Left lung (tissue), 10 donors: ENCODE results near the gene PRLR. TPM values are rescaled to one million over a fixed set of nuclear protein-coding genes. Genes with fewer than 3 reads are reported as not detected.

Experiments
- ATAC-seq: fragments of 200-7000 bp; cut with Tn5 transposase; one replicate; pipeline ENCODE4 v1.9.1; 2020; ENCODE audit warnings: moderate library complexity
- DNase-seq, 4 donors: peaks; one replicate each; pipeline ENCODE4 v3.0.0-alpha.2; 2013 to 2020
- H3K27ac ChIP-seq, 2 donors: fragments of 200-600 bp; sonication (generic) in 1 of 2; one replicate each; pipeline versions ENCODE4 v1.5.0 to v1.8.0; 2020 to 2021
- H3K27me3 ChIP-seq, 2 donors: fragments of 200-600 bp; sonication (generic) in 1 of 2; one replicate each; pipeline versions ENCODE4 v1.5.0 to v1.8.0; 2020 to 2021
- H3K36me3 ChIP-seq, 2 donors: fragments of 200-600 bp; sonication (generic) in 1 of 2; one replicate each; pipeline versions ENCODE4 v1.5.0 to v1.8.0; 2020 to 2021
- H3K4me1 ChIP-seq, 2 donors: fragments of 200-600 bp; one replicate each; pipeline ENCODE4 v1.8.0; 2021
- H3K4me3 ChIP-seq, 2 donors: fragments of 200-600 bp; sonication (generic) in 1 of 2; one replicate each; pipeline versions ENCODE4 v1.5.0 to v1.8.0; 2020 to 2021; ENCODE audit warnings: mild to moderate bottlenecking in 1 of 2
- H3K9me3 ChIP-seq, 2 donors: fragments of 200-600 bp; sonication (generic) in 1 of 2; one replicate each; pipeline versions ENCODE4 v1.5.0 to v1.8.0; 2020 to 2021
- intact Hi-C, 2 donors: fragments of 100-400 bp; cut with DNase I; formaldehyde crosslinking; loops; one replicate each; pipeline versions ENCODE4 v1.11.2 to v1.14.2; 2022
- polyA plus RNA-seq, 6 donors: library from polyadenylated mRNA; unstranded; fragments of 120-200 nt; gene quantifications; one replicate each; pipeline ENCODE4 v1.2.1, GENCODE V29; 2013; ENCODE audit not compliant: insufficient read length in 6 of 6
- total RNA-seq, 2 donors: library from RNA; stranded (reverse); fragmentation: NEBNext Ultra II Directional; extraction: Animal tissue kit (Norgen Biotek cat#: 25700); gene quantifications; one replicate each; pipeline ENCODE4 v1.2.1, GENCODE V29; 2021
- TF ChIP-seq, protein P1 (sequence below), 2 donors: fragments of 200-600 bp; sonication (generic) in 1 of 2; IDR thresholded peaks; one replicate each; pipeline versions ENCODE4 v1.5.0 to v1.8.0; 2021; ENCODE audit warnings: antibody characterized with exemption in 2 of 2
- donor health status: DM: no; HTN: yes; CAD: no.
- donor health status: DM: no; HTN: no; CAD: no.

The PRLR gene
- total and polyA plus RNA-seq, 8 donors: 0.84 to 4.1 (median 2.5) TPM

DNA sequence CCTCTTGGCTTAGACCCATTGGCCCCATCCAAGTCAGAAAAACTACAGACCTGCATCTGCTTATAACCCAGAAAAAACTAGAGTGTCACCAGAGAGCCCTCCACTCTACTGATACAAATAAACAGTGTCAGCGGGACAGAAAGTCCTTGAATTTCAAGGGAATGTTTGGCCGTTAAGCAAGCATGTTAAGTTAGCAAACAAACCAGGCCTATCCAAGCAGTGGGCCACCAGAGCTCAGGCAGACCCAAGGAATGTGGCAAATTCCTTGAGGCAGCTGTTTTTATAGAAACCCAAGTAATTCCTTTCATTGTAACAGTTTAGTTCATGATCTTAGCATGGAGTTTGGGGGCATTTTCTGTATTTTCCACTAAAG is 70.9 kb downstream of the PRLR start:
- H3K9me3 ChIP-seq: no peaks in the 10 kb centered on the region
- no peak overlapping the region for H3K4me3 ChIP-seq
- H3K27me3 ChIP-seq: no peaks in the 10 kb centered on the region
- ATAC-seq (peak; percentile 97), DNase-seq (peak in 2 of 4 donors; percentile 41 to 68)
- no peak overlapping the region for H3K27ac ChIP-seq
- TF ChIP-seq, protein P1, sequence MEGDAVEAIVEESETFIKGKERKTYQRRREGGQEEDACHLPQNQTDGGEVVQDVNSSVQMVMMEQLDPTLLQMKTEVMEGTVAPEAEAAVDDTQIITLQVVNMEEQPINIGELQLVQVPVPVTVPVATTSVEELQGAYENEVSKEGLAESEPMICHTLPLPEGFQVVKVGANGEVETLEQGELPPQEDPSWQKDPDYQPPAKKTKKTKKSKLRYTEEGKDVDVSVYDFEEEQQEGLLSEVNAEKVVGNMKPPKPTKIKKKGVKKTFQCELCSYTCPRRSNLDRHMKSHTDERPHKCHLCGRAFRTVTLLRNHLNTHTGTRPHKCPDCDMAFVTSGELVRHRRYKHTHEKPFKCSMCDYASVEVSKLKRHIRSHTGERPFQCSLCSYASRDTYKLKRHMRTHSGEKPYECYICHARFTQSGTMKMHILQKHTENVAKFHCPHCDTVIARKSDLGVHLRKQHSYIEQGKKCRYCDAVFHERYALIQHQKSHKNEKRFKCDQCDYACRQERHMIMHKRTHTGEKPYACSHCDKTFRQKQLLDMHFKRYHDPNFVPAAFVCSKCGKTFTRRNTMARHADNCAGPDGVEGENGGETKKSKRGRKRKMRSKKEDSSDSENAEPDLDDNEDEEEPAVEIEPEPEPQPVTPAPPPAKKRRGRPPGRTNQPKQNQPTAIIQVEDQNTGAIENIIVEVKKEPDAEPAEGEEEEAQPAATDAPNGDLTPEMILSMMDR (IDR thresholded peaks at IDR 0.05): no peak
- intact Hi-C loops: no loop called here
- H3K4me1 ChIP-seq: no peaks in the 10 kb centered on the region
- no peaks in the 10 kb centered on the region for H3K36me3 ChIP-seq

DNA sequence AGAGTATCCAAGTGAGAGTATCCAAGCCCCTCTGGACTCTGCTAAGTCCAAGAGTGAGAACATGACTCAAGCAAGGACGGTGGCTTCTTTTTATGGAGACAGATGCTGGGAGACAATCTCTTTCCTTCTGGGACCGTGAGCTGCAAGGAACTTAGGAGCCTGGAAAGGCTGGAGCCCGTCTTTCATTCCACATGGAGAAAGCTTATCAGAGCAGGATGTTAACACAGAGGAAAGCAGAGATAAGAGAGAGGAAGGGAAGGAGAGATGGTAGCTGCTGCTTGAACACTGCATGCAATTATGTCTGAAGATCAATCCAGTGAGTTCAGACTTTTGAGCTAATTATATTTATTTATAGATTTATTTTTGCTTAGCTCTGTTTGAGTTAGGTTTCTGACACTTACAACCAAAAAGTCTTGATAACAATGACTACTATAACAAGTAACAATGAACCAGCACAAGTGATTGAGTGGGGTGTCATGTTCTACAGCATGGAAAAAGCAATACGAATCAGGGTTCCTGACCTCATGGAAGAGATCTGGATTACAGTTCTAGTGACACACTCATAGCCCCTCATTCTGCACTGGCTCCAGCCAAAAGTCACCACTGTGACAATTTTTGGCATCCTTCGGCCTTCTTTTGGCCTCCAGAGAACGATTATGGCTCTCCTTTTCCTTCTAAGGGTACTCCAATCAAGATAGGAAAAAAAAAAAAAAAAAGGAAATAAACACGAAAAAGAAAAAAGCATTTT is 71.5 kb downstream of the PRLR start:
- no peak overlapping the region for H3K27ac ChIP-seq

DNA sequence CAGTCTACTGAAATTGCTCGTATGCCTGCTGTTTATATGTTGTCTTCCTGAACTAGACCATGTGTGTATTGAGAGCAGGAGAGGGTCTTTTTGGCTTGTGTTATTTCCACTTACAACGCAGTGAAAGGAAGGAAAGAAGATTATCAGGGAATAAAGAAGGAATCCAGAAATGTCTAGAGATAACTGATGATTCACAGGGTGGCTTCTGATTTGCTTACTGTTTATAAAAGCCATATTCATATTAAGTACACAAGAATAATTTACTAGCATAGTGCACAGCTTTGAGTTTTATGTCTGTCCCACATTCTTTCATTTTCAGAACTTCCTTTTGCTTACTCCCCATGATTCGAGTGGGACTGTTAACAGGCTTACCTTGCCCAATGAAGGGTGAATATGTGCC is 72.1 kb downstream of the PRLR start:
- intact Hi-C loops: no loop called here
- no peak overlapping the region for H3K4me3 ChIP-seq
- TF ChIP-seq, protein P1 (IDR thresholded peaks at IDR 0.05): no peak
- ATAC-seq (no peak), DNase-seq (no peak)
- H3K9me3 ChIP-seq: no peaks in the 10 kb centered on the region
- H3K27ac ChIP-seq: no peak overlapping the region
- no peaks in the 10 kb centered on the region for H3K4me1 ChIP-seq
- no peaks in the 10 kb centered on the region for H3K27me3 ChIP-seq
- H3K36me3 ChIP-seq: no peaks in the 10 kb centered on the region

More for the DNA sequence above, 71.5 kb downstream of the PRLR start:
- ATAC-seq (no peak), DNase-seq (no peak)
- Histone ChIP-seq H3K9me3 (no peaks in the 10 kb centered on the region), H3K4me1 (no peaks in the 10 kb centered on the region), H3K36me3 (no peaks in the 10 kb centered on the region), H3K27me3 (no peaks in the 10 kb centered on the region), H3K4me3 (no peak overlapping the region)
- TF ChIP-seq, protein P1 (IDR thresholded peaks at IDR 0.05): no peak
- intact Hi-C loops: no loop called here

DNA sequence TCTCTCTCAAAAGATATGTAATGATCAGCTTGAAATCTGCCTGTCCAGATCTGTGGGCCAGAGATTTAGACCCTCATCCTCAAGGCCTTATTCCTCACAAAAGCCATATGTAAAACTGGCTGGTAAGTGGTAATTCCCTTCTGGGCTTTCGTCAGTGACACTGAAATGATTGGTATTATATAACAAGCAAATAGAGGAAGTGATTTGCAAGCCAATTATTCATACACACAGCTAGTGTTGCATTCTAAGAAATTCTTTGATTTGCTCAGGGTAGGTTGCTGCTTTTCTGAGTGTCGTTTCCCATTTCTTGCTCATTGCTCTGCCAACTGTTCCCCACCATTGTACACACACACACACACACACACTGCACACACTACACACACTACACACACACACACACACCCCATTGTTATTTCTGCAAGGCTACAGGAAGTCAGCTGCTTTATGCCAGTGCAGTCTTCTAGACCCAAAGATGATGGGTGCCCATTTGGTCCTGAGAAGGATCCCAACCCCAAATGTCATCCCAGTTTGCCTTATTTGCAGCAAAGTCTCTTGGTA is 76.8 kb downstream of the PRLR start:
- Histone ChIP-seq H3K27ac (no peak overlapping the region), H3K9me3 (no peaks in the 10 kb centered on the region)
- intact Hi-C loops: no loop called here

DNA sequence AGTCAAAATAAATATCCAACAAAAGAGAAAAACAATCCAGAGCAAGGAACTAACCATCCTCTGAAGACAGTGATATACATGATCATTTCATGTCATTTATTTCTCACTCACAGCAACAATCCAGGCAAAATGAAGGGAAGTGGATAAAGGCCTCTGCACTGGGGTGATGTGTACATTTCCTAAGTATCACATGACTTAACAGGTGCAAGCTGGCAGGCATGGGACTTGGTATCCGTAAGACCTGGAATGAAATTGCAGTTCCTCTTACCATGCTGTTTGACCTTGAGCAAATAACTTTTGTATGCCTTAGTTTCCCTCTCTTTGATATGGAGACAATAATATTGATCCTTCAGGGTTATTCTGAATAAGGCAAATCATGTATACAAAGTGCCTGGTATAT is 77.6 kb downstream of the PRLR start:
- H3K4me3 ChIP-seq: no peak overlapping the region
- no peaks in the 10 kb centered on the region for H3K27me3 ChIP-seq
- ATAC-seq (no peak), DNase-seq (no peak)
- no peaks in the 10 kb centered on the region for H3K9me3 ChIP-seq
- TF ChIP-seq, protein P1 (IDR thresholded peaks at IDR 0.05): no peak
- no peak overlapping the region for H3K27ac ChIP-seq
- intact Hi-C loops: no loop called here
- H3K36me3 ChIP-seq: no peaks in the 10 kb centered on the region
- H3K4me1 ChIP-seq: no peaks in the 10 kb centered on the region

More for the DNA sequence above, 76.8 kb downstream of the PRLR start:
- Histone ChIP-seq H3K4me3 (no peak overlapping the region), H3K27me3 (no peaks in the 10 kb centered on the region), H3K36me3 (no peaks in the 10 kb centered on the region), H3K4me1 (no peaks in the 10 kb centered on the region)
- TF ChIP-seq, protein P1 (IDR thresholded peaks at IDR 0.05): no peak
- ATAC-seq (no peak), DNase-seq (no peak)
